HAP-1 (cell line): ENCODE data around the gene RXRA.

Source experiments
- DNase-seq, 2 experiments: peaks; one replicate each; pipeline ENCODE4 v3.0.0-alpha.2; 2016 to 2020; ENCODE audit warnings: low spot score in 2 of 2
- H3K27me3 ChIP-seq: fragments of 250-450 bp; sonication (Bioruptor Pico); 2 replicates; pipeline ENCODE4 v1.5.1; 2020; ENCODE audit warnings: low read depth, mild to moderate bottlenecking, moderate library complexity
- H3K36me3 ChIP-seq: fragments of 250-450 bp; sonication (Bioruptor Pico); replicated peaks from 2 replicates; pipeline ENCODE4 v1.5.1; 2020; ENCODE audit warnings: mild to moderate bottlenecking
- H3K4me1 ChIP-seq: fragments of 250-450 bp; sonication (Bioruptor Pico); 2 replicates; pipeline ENCODE4 v1.5.1; 2020; ENCODE audit warnings: mild to moderate bottlenecking
- H3K4me3 ChIP-seq: fragments of 250-450 bp; sonication (Bioruptor Pico); 2 replicates; pipeline ENCODE4 v1.5.1; 2020; ENCODE audit warnings: mild to moderate bottlenecking, moderate library complexity
- H3K9me3 ChIP-seq: fragments of 250-450 bp; sonication (Bioruptor Pico); 2 replicates; pipeline ENCODE4 v1.5.1; 2020; ENCODE audit warnings: mild to moderate bottlenecking, moderate library complexity
- in situ Hi-C: fragments of 300-500 bp; cut with MboI; formaldehyde crosslinking; loops from 3 replicates; pipeline ENCODE4 v1.14.3; 2020; ENCODE audit warnings: low sequenced_read_pairs, inconsistent platforms, mixed read lengths

The RXRA gene

DNA sequence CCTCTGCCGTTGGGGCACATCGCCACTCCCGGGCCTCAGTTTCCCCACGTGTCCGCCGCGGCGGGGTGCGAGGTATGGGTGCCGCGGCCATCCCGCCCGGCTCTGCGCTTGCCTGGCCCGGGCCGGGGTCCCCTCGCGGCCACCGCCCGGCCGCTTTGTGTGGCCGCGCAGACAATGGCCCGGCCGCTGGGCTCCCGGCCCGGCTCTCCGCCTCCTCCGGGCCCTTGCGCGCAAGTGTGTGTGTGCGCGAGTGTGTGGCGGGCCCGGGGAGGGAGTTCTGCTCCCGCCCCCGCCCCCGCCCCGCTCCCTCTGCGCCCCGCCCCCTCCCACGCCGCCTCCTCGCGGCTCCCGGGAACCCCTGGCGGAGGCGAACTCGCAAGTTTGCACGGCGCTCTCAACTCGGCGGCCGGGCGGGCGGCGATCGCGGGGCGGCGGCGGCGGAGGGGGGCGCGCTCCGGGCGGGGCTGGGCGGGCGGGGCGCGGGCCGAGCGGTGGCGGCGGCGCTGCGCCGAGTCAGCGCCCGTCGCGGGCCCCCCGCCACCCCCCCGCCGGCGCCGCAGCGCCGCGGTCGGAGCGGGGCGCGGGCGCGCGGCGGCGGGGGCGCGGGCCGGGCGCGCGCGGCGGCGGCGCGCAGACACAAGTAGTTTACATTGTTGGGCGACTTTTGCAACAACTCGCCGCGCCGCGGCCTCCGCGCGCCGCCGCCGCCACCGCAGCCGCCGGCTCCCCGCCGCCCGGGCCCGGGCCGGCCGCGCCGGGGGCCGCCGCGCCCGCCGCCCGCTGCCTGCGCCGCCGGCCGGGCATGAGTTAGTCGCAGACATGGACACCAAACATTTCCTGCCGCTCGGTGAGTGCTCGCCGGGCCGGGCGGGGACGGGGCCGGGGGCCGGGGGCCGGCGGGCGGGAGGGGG is at the start of gene RXRA:
TSS of gene RXRA (plus strand) at position 643 of the 911 bp plus-strand sequence. CDS start at position 820, 177 bp downstream.
- in situ Hi-C loops, result no loop called here
- peak within 1 kb of the TSS; percentile 54 for H3K4me3 ChIP-seq
- H3K36me3 ChIP-seq, result no peaks in the 10 kb centered on the region
- H3K27me3 ChIP-seq, result no peaks in the 10 kb centered on the region
- no peaks in the 10 kb centered on the region for H3K9me3 ChIP-seq
- peaks cover 12% of the 10 kb centered on the region for H3K4me1 ChIP-seq
- DNase-seq, result peak; percentile 80 to 88

DNA sequence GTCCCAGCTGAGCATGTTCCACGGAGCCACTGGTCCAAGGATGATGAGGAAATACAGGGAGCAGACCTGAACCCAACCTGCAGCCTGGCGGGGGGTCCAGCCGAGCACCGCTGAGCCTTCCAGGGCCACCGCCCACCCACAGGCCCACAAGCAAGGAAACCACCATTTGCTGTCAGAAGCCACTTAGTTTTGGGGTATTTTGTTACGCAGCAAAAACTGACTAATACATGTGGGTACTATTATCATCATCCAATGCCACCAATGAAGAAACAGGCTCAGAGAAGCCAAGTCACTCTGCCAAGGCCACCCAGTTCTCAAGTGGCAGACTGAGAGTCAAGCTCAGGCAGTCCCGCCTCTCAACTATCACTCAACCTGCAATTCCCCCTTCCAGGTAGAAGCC is 48.0 kb upstream of the RXRA start:
- no peak for DNase-seq
- Histone ChIP-seq H3K27me3 (0 out of 2 replicates have a peak, but pooled peaks cover 3% of the 10 kb centered on the region), H3K36me3 (no peaks in the 10 kb centered on the region), H3K9me3 (no peaks in the 10 kb centered on the region), H3K4me3 (no peak overlapping the region), H3K4me1 (no peaks in the 10 kb centered on the region)
- in situ Hi-C loops, result no loop called here

DNA sequence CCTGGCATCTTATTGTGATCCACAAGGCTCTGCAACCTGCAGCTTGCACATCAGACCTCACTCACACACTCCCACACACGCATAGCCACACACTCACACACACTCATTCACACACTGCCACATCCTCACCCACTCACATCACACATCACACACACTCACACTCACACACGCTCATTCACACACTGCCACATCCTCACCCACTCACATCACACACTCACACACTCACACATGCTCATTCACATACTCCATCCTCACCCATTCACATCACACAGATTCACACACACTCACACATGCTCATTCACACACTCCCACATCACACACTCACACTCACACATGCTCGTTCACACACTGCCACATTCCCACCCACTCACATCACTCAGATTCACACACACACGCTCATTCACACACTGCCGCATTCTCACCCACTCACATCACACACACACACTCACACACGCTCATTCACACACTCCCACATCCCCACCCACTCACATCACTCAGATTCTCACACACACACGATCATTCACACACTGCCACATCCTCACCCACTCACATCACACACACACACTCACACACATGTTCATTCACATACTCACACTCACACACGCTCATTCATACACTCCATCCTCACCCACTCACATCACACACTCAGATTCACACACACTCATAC is 47.1 kb upstream of the RXRA start:
- H3K36me3 ChIP-seq, result no peaks in the 10 kb centered on the region
- no peak for DNase-seq
- H3K27me3 ChIP-seq, result 0 out of 2 replicates have a peak, but pooled peaks cover 3% of the 10 kb centered on the region
- in situ Hi-C loops, result no loop called here
- H3K9me3 ChIP-seq, result no peaks in the 10 kb centered on the region
- no peaks in the 10 kb centered on the region for H3K4me1 ChIP-seq
- no peak overlapping the region for H3K4me3 ChIP-seq

DNA sequence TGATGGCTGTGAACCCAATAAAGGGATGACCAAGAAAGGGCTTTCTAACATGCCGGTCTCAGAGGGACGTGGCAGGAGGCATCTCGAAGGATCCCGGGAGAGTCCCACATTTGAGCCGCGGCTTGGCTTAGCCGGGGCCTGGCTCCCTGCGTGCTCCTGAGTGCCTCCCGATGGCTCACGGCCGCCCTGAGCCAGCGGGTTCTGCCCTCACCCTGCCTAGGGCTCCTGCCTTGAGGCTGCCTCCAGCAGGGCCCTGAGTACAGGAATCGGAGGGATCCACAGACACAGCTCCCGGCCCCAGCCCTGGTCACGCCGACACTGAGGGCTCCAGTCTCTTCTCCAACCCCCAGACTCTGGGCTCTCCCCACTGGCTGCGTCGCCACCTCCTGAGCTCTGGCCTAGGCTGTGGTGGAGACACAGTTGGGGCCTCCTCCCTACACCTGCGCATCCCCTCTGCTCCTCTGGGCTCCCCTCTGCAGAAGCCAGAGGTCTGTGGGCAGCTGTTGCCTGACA is 44.1 kb upstream of the RXRA start:
- in situ Hi-C loops, result no loop called here
- no peaks in the 10 kb centered on the region for H3K4me1 ChIP-seq
- no peak for DNase-seq

DNA sequence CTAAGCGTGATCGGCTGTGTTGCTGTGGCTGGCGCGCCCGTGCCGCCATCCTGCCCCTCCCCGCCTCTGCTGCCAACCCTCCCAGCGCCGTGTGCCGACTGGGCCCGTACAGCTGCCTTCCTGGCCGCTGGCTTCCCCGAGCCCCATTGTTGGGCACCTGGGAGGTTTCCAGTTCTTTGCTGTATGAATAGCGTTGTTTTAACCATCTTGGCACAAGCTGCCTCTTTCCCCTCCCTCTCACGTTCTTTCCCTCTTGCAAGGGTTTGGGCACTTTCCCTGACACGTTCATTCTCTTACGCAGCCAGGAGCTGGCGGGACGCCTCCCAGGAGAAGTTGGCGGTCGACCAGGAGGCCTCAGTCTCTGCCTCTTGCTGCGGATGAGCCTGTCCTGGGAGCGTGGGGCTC is 43.1 kb upstream of the RXRA start:
- no peaks in the 10 kb centered on the region for H3K36me3 ChIP-seq
- 0 out of 2 replicates have a peak, but pooled peaks cover 3% of the 10 kb centered on the region for H3K27me3 ChIP-seq
- H3K9me3 ChIP-seq, result no peaks in the 10 kb centered on the region
- in situ Hi-C loops, result no loop called here
- H3K4me3 ChIP-seq, result no peak overlapping the region
- DNase-seq, result no peak
- H3K4me1 ChIP-seq, result no peaks in the 10 kb centered on the region

More for the DNA sequence above, 44.1 kb upstream of the RXRA start:
- Histone ChIP-seq H3K4me3 (no peak overlapping the region), H3K36me3 (no peaks in the 10 kb centered on the region), H3K9me3 (no peaks in the 10 kb centered on the region), H3K27me3 (0 out of 2 replicates have a peak, but pooled peaks cover 3% of the 10 kb centered on the region)

DNA sequence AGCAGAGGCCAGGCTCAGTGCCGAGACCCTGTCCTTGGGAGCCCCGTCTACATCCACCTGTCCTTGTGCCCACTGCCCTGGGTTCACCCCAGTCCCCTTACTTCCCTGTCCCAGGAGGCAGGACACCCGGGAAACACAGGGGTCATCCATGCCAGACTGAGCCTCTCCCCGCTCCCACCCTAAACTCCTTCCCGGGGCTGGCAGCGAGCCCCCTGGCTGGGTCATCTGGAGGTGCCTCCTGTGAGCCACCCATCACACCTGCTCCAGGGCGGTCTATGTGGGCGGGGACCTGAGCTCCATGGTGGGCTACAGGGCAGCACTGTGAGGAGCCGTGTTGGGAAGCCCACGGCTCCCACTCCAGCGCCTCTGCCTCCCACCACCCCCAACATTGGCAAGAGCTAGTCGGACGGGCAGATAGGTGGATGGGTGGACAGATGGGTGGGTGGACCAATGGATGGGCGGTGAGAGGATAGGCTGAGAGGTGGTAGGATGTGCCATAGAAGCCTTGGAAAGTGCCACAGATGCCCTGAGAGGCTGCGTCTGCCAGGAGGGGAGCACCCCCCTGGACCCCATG is 42.5 kb upstream of the RXRA start:
- no peak for DNase-seq
- H3K36me3 ChIP-seq, result no peaks in the 10 kb centered on the region
- in situ Hi-C loops, result no loop called here
- no peaks in the 10 kb centered on the region for H3K4me1 ChIP-seq
- no peaks in the 10 kb centered on the region for H3K9me3 ChIP-seq
- 0 out of 2 replicates have a peak, but pooled peaks cover 3% of the 10 kb centered on the region for H3K27me3 ChIP-seq
- no peak overlapping the region for H3K4me3 ChIP-seq

DNA sequence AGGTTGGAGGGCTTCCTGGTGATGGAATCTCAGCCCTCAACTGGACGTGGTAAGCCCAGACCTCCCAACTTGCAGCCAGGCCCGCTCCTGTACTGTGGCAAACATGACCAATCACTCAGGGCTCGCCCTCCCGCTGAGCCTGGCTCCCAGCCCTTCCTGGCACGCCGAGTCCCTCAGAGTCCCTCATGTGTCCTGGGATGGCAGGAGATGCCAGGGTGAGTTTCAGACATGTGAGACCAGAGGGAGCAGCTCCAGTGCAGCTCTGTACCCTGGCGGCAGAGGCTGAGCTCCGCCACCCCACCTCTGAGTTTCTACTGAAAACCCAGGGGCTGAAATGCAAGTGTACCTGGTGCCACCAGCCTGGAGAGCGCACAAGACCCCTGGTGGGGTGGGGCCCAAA is 42.0 kb upstream of the RXRA start:
- Histone ChIP-seq H3K36me3 (no peaks in the 10 kb centered on the region), H3K27me3 (0 out of 2 replicates have a peak, but pooled peaks cover 3% of the 10 kb centered on the region), H3K4me3 (no peak overlapping the region), H3K9me3 (no peaks in the 10 kb centered on the region), H3K4me1 (no peaks in the 10 kb centered on the region)
- no peak for DNase-seq
- in situ Hi-C loops, result no loop called here

DNA sequence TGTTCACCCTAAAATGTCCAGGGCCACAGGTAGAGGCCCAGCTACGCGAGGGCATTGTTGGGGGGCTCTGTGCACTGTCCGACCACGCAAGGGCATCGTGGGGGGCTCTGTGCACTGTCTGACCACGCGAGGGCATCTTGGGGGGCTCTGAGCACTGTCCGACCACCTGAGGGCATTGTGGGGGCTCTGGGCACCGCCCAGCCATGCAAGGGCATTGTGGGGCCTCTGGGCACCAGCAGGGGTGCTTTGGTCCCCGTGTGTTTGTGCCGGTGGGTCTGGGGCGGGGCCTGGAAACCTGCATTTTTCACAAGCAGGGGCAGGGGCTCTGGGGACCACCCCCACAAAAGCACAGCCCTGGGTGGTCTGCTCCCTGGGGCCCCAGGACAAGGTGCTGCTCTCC is 41.5 kb upstream of the RXRA start:
- in situ Hi-C loops, result no loop called here
- no peak for DNase-seq
- Histone ChIP-seq H3K36me3 (no peaks in the 10 kb centered on the region), H3K4me1 (no peaks in the 10 kb centered on the region), H3K9me3 (no peaks in the 10 kb centered on the region), H3K27me3 (0 out of 2 replicates have a peak, but pooled peaks cover 3% of the 10 kb centered on the region), H3K4me3 (no peak overlapping the region)

DNA sequence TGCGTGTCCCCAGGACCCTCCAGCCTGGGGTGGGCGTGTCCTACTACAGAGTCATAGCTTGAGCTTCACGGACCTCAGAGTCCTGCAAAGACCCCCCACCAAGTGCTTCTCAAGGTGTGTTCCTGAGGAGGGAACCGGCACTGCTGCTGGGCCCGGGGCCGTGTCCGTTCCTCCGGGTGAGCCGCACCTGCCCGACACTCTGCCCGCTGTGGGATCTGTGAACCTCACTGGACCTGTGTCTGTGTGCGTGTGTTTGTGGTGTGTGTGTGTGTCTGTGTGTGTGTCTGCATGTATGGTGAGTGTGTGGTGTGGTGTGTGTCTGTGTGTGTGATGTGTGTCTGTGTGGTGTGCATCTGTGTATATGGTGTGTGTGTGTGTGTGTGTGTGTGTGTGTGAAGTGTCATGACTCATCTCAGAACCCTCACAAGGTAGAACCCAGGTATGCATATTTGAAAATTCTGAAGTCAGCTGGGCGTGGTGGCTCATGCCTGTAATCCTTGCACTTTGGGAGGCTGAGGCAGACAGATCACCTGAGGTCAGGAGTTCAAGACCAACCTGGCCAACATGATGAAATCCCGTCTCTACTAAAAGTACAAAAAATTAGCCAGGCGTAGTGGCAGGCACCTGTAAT is 40.9 kb upstream of the RXRA start:
- no peaks in the 10 kb centered on the region for H3K9me3 ChIP-seq
- H3K36me3 ChIP-seq, result no peaks in the 10 kb centered on the region
- no peaks in the 10 kb centered on the region for H3K4me1 ChIP-seq
- no peak for DNase-seq
- in situ Hi-C loops, result no loop called here
- 0 out of 2 replicates have a peak, but pooled peaks cover 3% of the 10 kb centered on the region for H3K27me3 ChIP-seq
- H3K4me3 ChIP-seq, result no peak overlapping the region

DNA sequence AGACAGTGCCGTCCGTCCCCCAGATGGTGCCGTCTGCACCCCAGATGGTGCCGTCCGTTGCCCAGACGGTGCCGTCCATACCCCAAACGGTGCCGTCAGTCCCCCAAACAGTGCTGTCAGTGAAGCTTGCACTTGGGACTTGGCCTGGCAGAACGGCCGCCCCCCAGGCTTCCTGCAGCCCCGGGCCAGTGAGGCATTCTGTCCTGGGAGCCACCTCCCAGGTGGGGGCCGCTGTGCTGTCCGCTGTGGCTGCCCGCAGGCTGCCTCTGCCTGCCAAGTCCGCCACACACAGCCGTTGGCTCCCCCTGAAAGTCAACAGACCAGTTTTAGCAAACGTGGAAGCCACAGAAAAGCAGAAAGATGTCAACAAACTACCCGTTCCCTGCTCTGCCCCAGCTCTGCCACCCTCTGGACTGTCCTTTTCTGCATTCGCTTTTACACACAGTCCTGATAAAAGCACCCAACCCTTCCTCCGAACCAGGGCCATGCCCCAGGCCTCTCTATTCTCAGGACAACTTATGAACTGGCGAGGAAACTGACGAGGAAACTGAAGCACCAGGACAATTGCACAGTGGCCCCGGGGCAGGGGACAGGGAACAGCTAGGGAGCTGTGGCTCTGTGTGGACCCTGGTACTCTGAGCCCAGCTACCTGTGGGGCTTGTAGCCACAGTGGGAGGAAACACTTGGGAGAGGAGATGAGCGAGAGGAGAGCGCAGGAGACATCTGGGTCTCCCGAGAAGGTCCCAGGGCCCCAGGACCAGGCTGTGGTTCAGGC is 39.6 kb upstream of the RXRA start:
- Histone ChIP-seq H3K4me3 (no peak overlapping the region), H3K27me3 (no peaks in the 10 kb centered on the region), H3K9me3 (no peaks in the 10 kb centered on the region), H3K36me3 (no peaks in the 10 kb centered on the region), H3K4me1 (no peaks in the 10 kb centered on the region)
- no peak for DNase-seq
- in situ Hi-C loops, result no loop called here

DNA sequence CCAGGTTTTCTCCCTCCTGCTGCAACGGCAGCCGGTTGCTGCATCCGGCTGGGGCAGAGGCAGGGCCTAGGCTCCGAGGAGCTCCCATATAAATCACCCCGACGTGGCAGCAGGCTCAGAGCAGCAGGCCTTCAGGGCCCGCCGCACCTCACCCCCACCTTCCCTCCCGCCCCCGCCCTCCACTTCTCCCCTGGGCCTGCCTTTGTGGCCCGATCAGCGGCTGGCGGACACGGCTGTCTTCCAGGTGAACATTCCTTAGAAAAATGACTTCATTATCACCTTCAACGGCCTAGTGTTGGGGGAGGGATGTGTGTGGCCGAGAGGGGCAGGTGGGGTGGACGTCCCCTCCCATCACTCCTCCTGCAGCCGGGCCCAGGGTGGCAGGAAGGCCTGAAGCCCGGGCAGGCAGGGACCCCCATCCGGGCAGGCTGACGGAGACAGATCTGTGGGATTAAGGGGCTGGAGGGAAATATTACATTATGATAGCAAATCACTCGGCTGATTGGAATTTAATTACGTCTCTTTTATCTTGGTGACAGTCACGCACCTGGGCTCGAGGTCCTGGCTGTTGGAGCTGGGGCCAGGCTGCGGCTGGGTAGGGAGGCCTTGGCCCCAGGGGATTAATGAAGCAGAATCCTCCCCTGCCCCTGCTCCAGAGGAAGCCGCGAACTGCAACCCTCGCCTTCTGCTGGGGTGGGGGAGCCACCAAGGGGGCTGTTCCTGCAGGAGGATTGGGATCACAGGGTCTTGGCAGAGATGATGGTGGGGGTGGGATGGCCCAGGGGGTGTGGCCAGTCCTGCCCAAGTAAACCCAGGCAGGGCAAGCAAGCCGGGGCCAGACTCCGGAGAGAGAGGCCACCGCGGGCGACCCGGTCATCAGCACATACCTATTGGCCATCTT is 38.4 kb upstream of the RXRA start:
- no peaks in the 10 kb centered on the region for H3K36me3 ChIP-seq
- H3K4me1 ChIP-seq, result no peaks in the 10 kb centered on the region
- no peak overlapping the region for H3K4me3 ChIP-seq
- DNase-seq, result no peak
- H3K27me3 ChIP-seq, result no peaks in the 10 kb centered on the region
- no peaks in the 10 kb centered on the region for H3K9me3 ChIP-seq
- in situ Hi-C loops, result no loop called here

DNA sequence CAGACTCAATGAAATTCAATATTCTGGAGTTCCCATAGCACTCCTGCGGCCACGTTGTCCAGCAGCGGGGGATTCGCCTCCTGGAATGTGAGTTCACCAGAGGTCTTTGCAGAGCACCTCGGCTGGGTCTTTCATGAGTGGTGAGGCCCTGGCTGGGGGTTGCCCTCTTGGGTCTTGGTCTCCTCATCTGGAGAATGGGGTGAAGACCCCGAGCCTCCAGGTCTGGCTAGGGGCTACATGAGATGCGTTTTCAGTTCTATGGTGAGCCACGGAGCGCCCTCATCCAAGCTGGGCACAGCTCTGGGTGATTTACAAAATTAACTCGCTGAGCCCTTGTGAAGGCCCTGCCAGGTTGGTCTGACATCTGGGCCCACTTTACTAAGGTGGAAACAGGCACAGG is 37.5 kb upstream of the RXRA start:
- no peak for DNase-seq
- in situ Hi-C loops, result no loop called here
- Histone ChIP-seq H3K9me3 (no peaks in the 10 kb centered on the region), H3K4me1 (no peaks in the 10 kb centered on the region), H3K27me3 (no peaks in the 10 kb centered on the region), H3K36me3 (no peaks in the 10 kb centered on the region), H3K4me3 (no peak overlapping the region)
